Measurements from ENCODE around the gene PTCRA.

Gene PTCRA

DNA sequence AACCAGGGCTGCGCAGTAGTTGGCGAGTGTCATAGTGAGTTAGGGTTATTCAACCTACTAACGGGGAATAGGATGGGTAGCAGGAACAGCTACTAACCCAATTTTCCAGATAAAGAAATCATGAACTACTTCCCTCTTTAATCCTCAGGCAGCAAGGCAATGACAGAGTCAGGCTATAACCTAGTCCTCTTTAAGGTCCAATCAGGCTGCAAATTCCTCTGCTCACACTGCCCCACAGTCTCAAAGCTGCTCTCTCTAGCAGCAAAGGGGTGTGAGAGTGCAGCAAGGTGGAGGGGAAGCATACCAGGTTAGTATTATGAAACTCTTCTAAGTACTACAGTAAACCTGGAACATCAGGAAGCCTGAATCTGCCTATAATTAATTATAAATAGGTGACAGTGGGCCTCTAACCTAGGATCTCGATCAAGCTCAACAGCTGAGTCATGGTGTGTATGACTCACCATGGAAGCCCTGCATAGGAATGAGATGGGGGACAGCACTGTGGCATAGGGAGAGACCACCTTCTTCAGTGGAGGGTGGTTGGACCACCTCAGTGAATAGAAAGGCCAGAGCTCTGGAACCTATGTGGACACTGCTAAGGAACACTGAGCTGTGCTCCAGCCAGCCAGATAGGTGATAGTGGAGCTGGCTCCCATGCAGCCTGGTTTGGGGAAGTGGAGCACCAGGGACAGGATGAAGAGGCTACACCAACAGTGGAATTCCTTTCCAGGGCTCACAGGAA is 55.2 kb downstream of the PTCRA start:
- TF ChIP-seq, protein P1, sequence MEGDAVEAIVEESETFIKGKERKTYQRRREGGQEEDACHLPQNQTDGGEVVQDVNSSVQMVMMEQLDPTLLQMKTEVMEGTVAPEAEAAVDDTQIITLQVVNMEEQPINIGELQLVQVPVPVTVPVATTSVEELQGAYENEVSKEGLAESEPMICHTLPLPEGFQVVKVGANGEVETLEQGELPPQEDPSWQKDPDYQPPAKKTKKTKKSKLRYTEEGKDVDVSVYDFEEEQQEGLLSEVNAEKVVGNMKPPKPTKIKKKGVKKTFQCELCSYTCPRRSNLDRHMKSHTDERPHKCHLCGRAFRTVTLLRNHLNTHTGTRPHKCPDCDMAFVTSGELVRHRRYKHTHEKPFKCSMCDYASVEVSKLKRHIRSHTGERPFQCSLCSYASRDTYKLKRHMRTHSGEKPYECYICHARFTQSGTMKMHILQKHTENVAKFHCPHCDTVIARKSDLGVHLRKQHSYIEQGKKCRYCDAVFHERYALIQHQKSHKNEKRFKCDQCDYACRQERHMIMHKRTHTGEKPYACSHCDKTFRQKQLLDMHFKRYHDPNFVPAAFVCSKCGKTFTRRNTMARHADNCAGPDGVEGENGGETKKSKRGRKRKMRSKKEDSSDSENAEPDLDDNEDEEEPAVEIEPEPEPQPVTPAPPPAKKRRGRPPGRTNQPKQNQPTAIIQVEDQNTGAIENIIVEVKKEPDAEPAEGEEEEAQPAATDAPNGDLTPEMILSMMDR (IDR thresholded peaks at IDR 0.05; ENCODE audit: poor library complexity, severe bottlenecking) = no peak
- ATAC-seq (ENCODE audit: low read depth) = peak; percentile 55
- DNase-seq (ENCODE audit: low spot score) = no peak
- peaks cover 5% of the 10 kb centered on the region for H3K4me1 ChIP-seq (ENCODE audit: insufficient read depth, poor library complexity, severe bottlenecking)
- H3K27ac ChIP-seq (ENCODE audit: poor library complexity, severe bottlenecking) = no peak overlapping the region
- no peaks in the 10 kb centered on the region for H3K9me3 ChIP-seq (ENCODE audit: severe bottlenecking)
- no peaks in the 10 kb centered on the region for H3K36me3 ChIP-seq (ENCODE audit: low read depth)
- no peak overlapping the region for H3K4me3 ChIP-seq (ENCODE audit: severe bottlenecking)
- H3K27me3 ChIP-seq (ENCODE audit: insufficient read depth, poor library complexity, severe bottlenecking) = no peaks in the 10 kb centered on the region

DNA sequence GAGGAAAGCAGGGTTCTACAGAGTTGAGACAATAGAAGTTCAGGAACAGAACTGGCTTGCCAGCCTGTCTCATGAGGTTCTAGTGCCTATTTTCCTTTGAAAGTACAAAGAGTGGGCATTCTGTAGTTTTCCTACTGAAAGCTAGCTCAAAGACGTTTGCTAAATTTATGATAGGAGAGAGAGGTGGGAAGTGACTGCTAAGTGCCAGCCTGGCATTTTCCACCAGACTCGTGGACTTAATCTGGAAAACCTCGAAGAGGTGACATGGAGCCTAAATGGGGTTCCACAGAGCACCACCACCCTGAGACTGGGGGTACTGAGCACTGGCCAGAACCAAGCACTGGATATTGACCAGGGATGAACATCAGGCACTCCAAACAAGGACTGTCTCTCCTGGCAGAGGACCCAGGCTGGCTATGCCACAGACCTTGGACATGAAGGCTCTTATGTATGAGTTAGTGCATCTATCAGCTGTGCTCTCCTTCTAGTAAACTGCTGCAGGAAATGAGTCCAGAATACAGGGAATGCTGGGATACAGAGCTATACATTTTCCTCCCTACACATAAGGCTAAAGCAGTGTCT is 56.0 kb downstream of the PTCRA start:
- Histone ChIP-seq H3K27me3 (ENCODE audit: insufficient read depth, poor library complexity, severe bottlenecking) (no peaks in the 10 kb centered on the region), H3K27ac (ENCODE audit: poor library complexity, severe bottlenecking) (no peak overlapping the region), H3K4me3 (ENCODE audit: severe bottlenecking) (no peak overlapping the region), H3K36me3 (ENCODE audit: low read depth) (no peaks in the 10 kb centered on the region), H3K4me1 (ENCODE audit: insufficient read depth, poor library complexity, severe bottlenecking) (peaks cover 5% of the 10 kb centered on the region), H3K9me3 (ENCODE audit: severe bottlenecking) (no peaks in the 10 kb centered on the region)
- ATAC-seq (ENCODE audit: low read depth) (no peak), DNase-seq (ENCODE audit: low spot score) (no peak)
- TF ChIP-seq, protein P1 (IDR thresholded peaks at IDR 0.05; ENCODE audit: poor library complexity, severe bottlenecking) = no peak

- TF ChIP-seq, protein P1 (IDR thresholded peaks at IDR 0.05; ENCODE audit: poor library complexity, severe bottlenecking) = no peak
- ATAC-seq (ENCODE audit: low read depth) = no peak
- Histone ChIP-seq H3K4me1 (ENCODE audit: insufficient read depth, poor library complexity, severe bottlenecking) (peaks cover 7% of the 10 kb centered on the region), H3K4me3 (ENCODE audit: severe bottlenecking) (no peak overlapping the region), H3K27me3 (ENCODE audit: insufficient read depth, poor library complexity, severe bottlenecking) (no peaks in the 10 kb centered on the region), H3K9me3 (ENCODE audit: severe bottlenecking) (no peaks in the 10 kb centered on the region), H3K27ac (ENCODE audit: poor library complexity, severe bottlenecking) (no peak overlapping the region), H3K36me3 (ENCODE audit: low read depth) (no peaks in the 10 kb centered on the region; the same call in 1 of the 2 replicates)
- no peak for DNase-seq (ENCODE audit: low spot score)
Observed at GRCh38 chr6:42973926-42974325, 58.1 kb downstream of the PTCRA start.

DNA sequence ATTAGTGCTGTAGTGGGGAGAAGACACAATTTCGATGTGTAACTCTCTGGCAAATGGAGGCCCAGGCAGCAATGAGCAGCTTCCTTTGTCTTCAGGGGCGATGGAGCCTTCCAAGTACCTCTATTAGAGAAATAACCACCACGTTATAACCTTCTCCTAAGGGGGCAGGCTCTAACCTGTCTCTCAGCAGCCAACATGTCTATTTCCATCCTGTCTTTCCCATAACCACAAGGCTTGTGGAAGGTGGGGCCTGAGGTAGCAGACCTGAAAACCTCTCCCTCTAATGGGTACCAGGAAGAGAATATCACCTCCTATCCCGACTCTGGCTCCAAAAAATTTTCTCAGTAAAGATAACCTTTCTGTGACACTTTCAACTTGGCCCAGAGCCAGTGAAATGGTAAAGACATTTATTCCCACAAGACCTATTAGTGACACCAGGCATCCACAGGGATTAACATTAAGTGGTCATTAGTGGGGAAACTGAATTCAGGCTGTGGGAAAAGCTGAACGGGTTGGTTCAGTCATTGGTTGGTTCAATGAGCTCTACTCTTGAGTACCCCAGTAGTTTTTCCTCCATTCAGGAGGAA is 59.2 kb downstream of the PTCRA start:
- no peak overlapping the region for H3K4me3 ChIP-seq (ENCODE audit: severe bottlenecking)
- H3K27ac ChIP-seq (ENCODE audit: poor library complexity, severe bottlenecking) = no peak overlapping the region
- H3K4me1 ChIP-seq (ENCODE audit: insufficient read depth, poor library complexity, severe bottlenecking) = peaks cover 7% of the 10 kb centered on the region
- no peaks in the 10 kb centered on the region; the same call in 1 of the 2 replicates for H3K36me3 ChIP-seq (ENCODE audit: low read depth)
- H3K27me3 ChIP-seq (ENCODE audit: insufficient read depth, poor library complexity, severe bottlenecking) = no peaks in the 10 kb centered on the region
- ATAC-seq (ENCODE audit: low read depth) (no peak), DNase-seq (ENCODE audit: low spot score) (no peak)
- H3K9me3 ChIP-seq (ENCODE audit: severe bottlenecking) = no peaks in the 10 kb centered on the region
- TF ChIP-seq, protein P1 (IDR thresholded peaks at IDR 0.05; ENCODE audit: poor library complexity, severe bottlenecking) = no peak
